Measurements from ENCODE around the gene KCTD7. TPM values are rescaled to one million over a fixed set of nuclear protein-coding genes. Genes with fewer than 3 reads are reported as not detected.

Gene KCTD7
- total and polyA plus RNA-seq, 2 of the 13 experiments (the other 11 are each of a cell fraction or from before 2014, with no cell fraction given) = 7.3 to 13.5 TPM

DNA sequence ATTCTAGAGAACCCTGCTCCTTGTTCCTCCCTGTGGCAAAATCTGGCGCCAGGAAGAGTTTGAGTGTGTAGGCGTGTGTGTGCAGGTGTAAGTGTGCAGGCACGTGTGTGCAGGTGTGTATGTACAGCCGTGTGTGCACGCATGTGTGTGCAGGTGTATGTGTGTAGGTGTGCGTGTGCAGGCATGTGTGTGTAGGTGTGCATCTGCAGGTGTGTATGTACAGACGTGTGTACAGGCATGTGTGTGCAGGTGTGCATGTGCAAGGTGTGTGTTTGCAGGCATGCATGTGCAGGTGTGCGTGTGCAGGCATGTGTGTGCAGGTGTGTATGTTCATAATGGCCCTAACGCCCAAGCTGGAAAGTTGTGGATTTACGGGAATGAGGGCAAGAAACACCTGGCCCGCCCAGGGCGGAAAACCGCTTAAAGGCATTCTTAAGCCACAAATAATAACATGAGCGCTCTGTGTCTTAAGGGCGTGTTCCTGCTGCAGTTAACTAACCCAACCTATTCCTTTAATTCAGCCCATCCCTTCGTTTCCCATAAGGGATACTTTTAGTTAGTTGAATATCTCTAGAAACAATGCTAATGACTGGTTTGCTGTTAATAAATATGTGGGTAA is 34.1 kb downstream of the KCTD7 start (continued):
- TF ChIP-seq, protein P1, sequence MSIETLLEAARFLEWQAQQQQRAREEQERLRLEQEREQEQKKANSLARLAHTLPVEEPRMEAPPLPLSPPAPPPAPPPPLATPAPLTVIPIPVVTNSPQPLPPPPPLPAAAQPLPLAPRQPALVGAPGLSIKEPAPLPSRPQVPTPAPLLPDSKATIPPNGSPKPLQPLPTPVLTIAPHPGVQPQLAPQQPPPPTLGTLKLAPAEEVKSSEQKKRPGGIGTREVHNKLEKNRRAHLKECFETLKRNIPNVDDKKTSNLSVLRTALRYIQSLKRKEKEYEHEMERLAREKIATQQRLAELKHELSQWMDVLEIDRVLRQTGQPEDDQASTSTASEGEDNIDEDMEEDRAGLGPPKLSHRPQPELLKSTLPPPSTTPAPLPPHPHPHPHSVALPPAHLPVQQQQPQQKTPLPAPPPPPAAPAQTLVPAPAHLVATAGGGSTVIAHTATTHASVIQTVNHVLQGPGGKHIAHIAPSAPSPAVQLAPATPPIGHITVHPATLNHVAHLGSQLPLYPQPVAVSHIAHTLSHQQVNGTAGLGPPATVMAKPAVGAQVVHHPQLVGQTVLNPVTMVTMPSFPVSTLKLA (IDR thresholded peaks at IDR 0.05) = peak; percentile 78
- no peak for TF ChIP-seq HDAC1 (CRISPR knock-in tag; IDR thresholded peaks at IDR 0.05)
- TF ChIP-seq, protein P2, sequence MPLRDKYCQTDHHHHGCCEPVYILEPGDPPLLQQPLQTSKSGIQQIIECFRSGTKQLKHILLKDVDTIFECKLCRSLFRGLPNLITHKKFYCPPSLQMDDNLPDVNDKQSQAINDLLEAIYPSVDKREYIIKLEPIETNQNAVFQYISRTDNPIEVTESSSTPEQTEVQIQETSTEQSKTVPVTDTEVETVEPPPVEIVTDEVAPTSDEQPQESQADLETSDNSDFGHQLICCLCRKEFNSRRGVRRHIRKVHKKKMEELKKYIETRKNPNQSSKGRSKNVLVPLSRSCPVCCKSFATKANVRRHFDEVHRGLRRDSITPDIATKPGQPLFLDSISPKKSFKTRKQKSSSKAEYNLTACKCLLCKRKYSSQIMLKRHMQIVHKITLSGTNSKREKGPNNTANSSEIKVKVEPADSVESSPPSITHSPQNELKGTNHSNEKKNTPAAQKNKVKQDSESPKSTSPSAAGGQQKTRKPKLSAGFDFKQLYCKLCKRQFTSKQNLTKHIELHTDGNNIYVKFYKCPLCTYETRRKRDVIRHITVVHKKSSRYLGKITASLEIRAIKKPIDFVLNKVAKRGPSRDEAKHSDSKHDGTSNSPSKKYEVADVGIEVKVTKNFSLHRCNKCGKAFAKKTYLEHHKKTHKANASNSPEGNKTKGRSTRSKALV (CRISPR knock-in tag; IDR thresholded peaks at IDR 0.05) = no peak

DNA sequence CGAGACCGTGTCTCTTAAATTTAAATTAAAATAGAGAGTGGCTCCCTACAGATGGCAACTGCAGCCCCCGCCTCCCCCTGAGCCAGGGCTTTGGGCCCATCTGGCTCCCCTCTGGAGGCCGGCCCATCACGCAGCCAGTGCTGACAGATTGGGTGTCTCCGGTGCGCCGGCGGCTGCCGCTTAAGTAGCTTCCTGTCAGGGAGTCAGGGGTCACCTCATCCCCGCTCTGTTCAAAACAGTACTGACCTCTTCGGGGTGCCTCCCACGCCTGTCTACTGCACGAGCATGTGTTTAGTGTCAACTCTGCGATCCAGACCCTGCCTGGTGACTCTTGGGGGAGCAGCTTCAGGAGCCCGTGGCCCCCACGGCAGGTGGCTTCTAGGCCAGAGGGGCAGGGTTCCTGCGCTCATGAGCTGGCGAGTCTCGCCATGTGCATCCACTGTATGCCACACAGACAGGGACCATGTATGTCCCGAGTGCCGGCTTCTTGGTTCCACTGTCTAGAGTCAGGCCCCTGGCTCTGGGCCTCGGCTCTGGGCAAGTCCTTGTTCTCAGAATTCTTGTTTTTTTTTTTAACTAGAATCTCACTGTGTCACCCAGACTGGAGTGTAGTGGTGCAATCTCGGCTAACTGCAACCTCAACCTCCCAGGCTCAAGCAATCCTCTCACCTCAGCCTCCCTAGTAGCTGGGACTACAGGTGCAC is 36.1 kb downstream of the KCTD7 start:
- H3K4me3 ChIP-seq (replicated peaks in 1 of 3; ENCODE audit: insufficient read depth in 1 of 3, low read depth in 2 of 3, low read length in 3 of 3) = no peak overlapping the region
- 96% methylated on average over 5 of the region's 24 CpGs for WGBS (ENCODE audit: low lambda C conversion rate)
- BruUV-seq (replicated peaks) = no TSS peak
- no peak for ATAC-seq
- no peak for FAIRE-seq
- POLR2A ChIA-PET = interaction anchor here (2.3 kb wide), 1 partner anchor 10 kb away, joined by 6 read pairs; no protein-coding TSS in a partner anchor
- no peak overlapping the region for H3K9ac ChIP-seq (ENCODE audit: insufficient read depth, low read depth, low read length)
- H2AFZ ChIP-seq (ENCODE audit: low read length) = no peak overlapping the region
- no peak for DNase-seq (ENCODE audit: low spot score)
- H3K4me2 ChIP-seq (ENCODE audit: low read depth, low read length) = no peak overlapping the region
- CTCF ChIA-PET (ENCODE audit: low intra/inter-chr PET ratio, low total read pairs) = no interaction called here
- H4K20me1 ChIP-seq (ENCODE audit: insufficient read depth, low read length) = peaks cover 4% of the 10 kb centered on the region
- H3K9me3 ChIP-seq (ENCODE audit: low read length) = no peaks in the 10 kb centered on the region
- H3K36me3 ChIP-seq (replicated peaks in 1 of 2; ENCODE audit: control insufficient read depth in 1 of 2, insufficient read depth in 2 of 2, low read length in 2 of 2) = 0 out of 5 replicates have a peak, but pooled peaks cover 0 to 1% of the 10 kb centered on the region in 2 experiments
- peaks cover 26% of the 10 kb centered on the region for H3K79me2 ChIP-seq (ENCODE audit: insufficient read depth, low read length)
- peaks cover 29% of the 10 kb centered on the region for H3K4me1 ChIP-seq (ENCODE audit: insufficient read depth, low read length)
- intact Hi-C loops (cut with micrococcal nuclease; ENCODE audit: unreplicated experiment) (no loop called here), in situ Hi-C loops (cut with HindIII; ENCODE audit: extremely low pct_ligation_motif_present, low pct_unique_long_range_greater_than_20kb) (no loop called here)
- TF ChIP-seq MAFG (CRISPR knock-in tag; IDR thresholded peaks at IDR 0.05) (no peak), ZNF296 (CRISPR knock-in tag; conservative IDR thresholded peaks at IDR 0.05) (no peak), AGO2 (optimal IDR thresholded peaks at IDR 0.05; ENCODE audit: low read depth, low read length) (peak; percentile 58)
- H3K27ac ChIP-seq (ENCODE audit: extremely low read length, insufficient read depth, low read length) = no peak overlapping the region
- H3K27me3 ChIP-seq (ENCODE audit: control insufficient read depth in 1 of 2, insufficient read depth in 2 of 2, low read length in 2 of 2) = no peaks in the 10 kb centered on the region

Measured in HepG2 (cell line).